ENCODE data around the gene DDTL. TPM values are rescaled to one million over a fixed set of nuclear protein-coding genes. Genes with fewer than 3 reads are reported as not detected.

DDTL gene
- total RNA-seq, 1 donor from 2014 or later = 3.5 TPM

DNA sequence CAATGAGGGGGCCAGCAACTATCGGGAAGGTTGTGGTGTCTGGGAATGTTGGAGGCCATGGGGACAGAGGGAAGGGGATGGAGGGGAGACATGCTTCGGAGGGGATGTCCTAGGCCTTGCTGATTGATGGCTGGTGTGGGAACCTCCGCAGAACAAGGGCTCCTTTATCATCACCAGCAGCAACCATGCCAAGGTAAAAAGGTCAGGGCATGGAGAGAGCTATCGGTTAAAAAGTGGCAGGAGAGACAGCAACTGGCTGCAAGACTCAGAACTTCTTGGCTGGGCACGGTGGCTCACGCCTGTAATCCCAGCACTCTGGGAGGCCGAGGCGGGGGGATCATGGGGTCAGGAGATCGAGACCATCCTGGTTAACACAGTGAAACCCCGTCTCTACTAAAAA lies 35.6 kb downstream of the DDTL start:
- no peak for DNase-seq (ENCODE audit: low spot score)
- intact Hi-C loops (cut with DNase I) = loop anchor here (10.0 kb wide), 1 partner anchor 263 kb away; no protein-coding TSS in a partner anchor

DNA sequence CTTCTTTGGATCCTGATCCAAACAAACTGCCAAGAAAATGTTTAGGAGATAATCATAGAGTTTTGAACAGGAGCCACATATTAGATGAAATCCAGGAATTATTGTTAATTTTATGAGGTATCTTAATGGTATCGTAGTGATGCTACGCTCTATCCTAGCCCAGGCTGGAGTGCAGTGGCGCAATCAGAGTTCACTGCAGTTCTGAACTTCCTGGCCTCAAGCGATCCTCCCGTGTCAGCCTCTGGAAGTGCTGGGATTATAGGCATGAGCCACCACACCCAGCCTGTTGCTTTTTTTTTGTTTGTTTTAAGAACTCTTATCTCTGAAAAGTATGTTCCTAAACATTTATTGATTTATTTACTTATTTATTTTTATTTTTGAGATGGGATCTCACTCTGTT lies 36.2 kb downstream of the DDTL start:
- intact Hi-C loops (cut with DNase I) = loop anchor here (10.0 kb wide), 1 partner anchor 262 kb away; no protein-coding TSS in a partner anchor
- DNase-seq (ENCODE audit: low spot score) = no peak

DNA sequence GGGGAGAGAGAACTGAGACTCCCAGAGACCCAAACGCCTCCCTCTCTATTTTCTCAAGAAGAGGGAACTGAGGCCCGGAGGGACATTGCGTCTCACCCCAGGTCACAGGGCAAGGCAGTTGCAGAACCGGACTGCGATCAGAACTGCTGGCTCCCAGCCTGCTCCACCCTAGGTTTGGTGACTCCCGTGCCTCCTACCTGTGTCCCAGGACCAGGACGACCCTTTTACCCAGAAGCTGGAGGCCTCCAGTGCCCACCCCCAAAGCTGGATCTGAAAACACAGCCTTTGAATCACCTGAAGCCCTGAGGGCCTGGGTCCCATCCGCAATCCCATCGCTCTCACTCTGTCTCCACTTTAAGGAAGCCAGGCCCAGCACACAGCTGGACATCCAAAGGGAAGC lies 37.2 kb downstream of the DDTL start:
- no peak for DNase-seq (ENCODE audit: low spot score)
- intact Hi-C loops (cut with DNase I) = loop anchor here (10.0 kb wide), 1 partner anchor 261 kb away; no protein-coding TSS in a partner anchor

DNA sequence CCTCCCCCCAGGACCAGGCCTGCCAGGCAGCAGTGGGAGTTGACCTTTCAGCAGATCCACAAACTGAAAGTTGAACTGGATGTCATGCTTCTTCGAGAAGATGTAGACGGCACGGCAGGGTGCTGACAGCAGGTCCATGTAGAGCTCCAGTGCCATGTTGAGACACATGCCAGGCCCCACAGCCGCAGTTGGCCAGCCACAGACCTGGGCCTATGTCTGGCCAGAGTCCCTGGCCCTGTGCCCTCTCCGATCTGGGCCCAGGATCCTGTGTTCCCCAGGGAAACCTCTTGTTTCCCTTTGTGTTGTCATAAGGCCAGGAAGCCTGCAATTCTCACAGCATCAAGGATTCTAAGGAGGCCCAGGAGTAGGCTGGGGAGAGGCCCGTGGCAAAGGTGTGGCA lies 38.5 kb downstream of the DDTL start, which contains the start of gene GSTT4:
GSTT4 (minus strand) TSS at position 253 of the 400 bp plus-strand sequence; CDS start at position 156, 97 bp downstream.
- peak; percentile 88 for DNase-seq (ENCODE audit: low spot score)
- intact Hi-C loops (cut with DNase I) = loop anchor here (5.0 to 10.0 kb wide), 3 partner anchors 157 to 260 kb away; no protein-coding TSS in a partner anchor

DNA sequence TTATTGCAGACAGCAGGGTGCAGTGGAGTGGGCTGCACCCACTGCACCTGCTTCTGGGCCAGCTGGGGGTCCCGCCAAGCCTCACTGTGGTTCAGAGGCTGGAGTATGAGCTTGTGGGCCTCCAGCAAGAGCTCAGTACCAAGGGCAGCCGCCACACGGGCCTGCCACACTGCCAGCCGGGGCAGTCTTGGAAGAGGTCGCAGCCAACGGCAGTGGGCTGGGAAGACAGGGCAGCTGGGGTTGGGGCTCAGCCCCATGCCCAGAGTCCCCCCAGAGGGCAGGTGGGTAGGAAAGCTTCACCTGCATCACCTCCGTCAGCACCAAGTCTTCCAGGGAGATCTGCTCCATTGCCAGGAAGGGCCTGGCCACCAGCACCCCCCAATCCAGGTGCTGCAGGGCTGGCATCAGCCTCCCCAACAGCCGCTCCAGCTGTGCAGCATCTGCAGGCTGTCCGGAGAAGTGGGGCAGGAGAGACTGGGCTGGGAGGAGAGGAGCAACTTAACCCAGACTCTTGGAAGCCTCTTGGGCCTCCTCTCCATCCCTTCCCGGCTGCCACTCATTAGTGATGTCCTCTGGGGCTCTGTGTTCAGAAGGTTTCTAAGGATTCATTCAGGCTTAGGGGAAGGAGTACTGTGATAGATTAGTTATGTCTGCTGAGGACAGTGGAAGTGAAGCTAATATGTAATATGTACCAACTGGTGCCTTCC lies 39.7 kb downstream of the DDTL start:
- intact Hi-C loops (cut with DNase I) = loop anchor here (5.0 to 10.0 kb wide), 3 partner anchors 156 to 258 kb away; no protein-coding TSS in a partner anchor
- no peak for DNase-seq (ENCODE audit: low spot score)

DNA sequence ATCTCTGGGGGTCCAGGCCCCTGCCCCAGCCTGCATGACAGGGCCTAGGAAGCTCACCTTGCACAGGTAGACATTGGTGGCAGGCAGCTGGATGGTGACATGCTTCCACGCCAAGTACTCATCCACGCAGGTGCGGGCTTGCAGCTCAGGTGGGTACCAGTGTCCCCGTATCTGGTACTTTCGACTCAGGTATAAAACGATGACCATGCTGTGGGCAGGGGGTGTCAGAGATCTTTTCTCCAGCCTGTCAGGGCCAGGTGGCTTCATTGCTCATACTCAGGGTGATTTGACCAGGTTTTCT lies 40.2 kb downstream of the DDTL start:
- DNase-seq (ENCODE audit: low spot score) = no peak
- intact Hi-C loops (cut with DNase I) = loop anchor here (5.0 to 10.0 kb wide), 3 partner anchors 155 to 258 kb away; no protein-coding TSS in a partner anchor

DNA sequence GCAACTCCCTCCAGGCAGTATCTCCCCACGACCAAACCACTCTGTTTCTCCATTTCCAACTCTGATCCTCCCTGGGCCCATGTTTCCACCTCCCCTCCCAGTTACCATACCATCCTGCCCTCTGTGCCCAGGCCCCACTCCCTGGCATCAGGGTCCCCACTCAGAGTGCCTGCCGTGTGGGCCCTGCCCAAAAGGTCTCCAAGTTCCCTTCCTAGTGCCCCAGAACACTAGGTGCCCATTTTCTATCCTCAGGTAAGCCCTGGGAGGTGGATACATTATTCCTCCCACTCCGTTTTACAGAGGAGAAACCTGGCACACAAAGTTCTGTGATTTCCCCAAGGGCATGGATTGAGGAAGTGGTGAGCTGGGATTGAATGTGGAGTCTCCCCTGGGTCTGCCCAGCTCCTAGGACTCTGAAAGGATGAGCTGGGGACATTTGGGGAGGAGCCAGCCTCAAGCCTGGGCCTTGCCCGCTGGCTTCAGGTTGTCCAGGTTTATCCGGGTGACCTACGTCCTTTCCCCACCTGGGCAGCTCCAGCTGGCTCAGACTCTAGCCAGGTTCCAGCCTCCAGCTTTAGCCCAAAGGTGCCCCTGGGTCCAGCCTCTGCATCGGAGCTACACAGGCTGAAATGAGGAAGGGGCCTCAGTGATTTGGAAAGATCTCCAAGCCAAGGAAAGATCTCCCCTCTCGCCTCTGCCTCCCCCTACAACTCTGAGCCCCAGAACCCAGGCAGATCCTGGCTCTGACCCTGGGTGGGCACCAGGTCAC lies 40.7 kb downstream of the DDTL start:
- intact Hi-C loops (cut with DNase I) = loop anchor here (5.0 to 10.0 kb wide), 3 partner anchors 155 to 257 kb away; no protein-coding TSS in a partner anchor
- DNase-seq (ENCODE audit: low spot score) = no peak

DNA sequence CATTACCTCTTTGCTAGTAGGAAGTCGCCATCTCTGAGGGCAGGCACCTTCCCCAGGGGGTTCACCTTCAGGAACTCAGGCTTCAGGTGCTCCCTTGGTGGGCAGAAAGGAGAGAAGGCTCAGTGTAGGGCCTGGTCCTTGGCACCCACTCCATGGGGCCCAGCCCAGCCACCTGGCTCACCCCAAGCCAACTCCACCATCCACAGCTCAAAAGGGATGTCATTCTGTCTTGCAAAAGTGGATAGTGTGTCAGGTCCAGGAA lies 41.3 kb downstream of the DDTL start:
- intact Hi-C loops (cut with DNase I) = loop anchor here (5.0 to 10.0 kb wide), 3 partner anchors 154 to 257 kb away; no protein-coding TSS in a partner anchor
- no peak for DNase-seq (ENCODE audit: low spot score)

DNA sequence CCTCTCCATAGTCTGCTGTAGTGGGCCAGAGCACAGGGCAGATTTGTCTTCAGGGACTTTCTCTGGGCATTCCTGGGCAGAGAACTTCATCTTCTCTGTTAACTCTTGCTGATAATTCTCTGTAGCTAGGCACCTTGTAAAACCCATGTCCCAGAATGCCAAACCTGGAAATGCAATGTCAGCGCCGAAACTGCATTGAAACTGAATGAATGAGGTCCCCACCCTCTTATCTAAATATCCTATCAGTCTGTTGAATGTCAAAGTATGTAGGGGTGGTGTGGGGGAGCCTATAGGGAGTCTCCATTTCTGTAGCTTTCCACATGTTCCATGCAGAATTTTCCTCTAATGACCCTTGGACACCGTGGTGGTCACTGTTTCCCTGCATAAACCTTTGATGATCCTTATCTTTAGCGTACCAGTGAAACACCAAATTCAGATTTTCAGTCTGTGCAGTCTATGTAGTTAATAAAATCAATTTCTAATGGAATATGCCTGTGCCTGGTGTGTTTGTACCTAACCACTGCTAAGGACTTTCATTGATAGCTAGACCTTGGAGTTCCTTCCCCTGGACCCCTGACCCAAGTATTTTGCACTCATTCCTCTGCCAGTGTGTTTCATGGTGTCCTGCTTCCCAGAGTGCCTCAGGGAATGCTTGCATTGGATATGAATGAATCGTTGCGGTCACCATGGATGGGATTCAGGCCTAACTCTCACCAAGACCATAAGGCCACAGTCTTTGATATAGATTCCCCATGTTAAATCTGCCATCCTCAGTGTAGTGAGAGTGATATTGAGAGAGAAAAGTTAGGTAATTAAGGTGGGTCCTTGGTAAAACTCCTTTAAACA lies 41.9 kb downstream of the DDTL start:
- intact Hi-C loops (cut with DNase I) = loop anchor here (5.0 to 10.0 kb wide), 3 partner anchors 154 to 256 kb away; no protein-coding TSS in a partner anchor

DNA sequence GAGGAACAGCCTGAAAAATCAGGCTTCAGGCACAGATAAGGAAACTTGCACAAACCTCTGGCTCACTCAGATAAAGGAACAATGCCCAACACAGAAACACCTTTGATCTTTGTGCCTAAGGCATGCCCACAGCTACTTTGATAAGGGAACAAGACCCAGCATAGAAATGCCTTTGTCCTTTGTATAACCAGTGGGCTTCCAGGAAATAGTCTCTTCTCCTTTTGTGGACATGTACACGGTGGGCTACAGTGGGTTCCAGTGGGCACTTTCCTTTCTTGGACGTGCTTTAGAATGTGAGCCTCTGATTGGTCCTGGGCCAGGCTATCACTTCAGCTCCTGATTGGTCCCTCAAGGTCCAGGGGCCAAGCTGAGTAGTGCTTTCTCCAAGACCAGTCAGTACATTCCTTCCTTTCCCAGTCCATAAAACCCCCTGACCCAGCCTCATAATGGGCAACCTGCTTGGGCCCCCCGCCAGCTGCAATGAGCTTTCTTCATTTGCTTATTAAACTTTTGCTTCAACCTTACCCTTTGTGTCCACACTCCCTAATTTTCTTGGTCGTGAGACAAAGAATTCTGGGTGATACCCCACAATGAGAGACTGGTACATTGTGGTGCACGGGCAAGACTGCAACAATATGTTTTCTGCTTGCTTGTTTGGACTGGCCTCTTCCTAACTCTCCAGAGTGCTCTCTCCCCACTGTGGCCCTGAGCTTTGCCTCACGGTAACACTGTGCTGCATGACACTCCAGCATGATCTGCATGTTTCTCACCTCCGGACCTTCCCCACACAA lies 42.7 kb downstream of the DDTL start:
- intact Hi-C loops (cut with DNase I) = loop anchor here (5.0 to 10.0 kb wide), 3 partner anchors 153 to 255 kb away; no protein-coding TSS in a partner anchor
- DNase-seq (ENCODE audit: low spot score) = no peak

More for the DNA sequence above, 41.9 kb downstream of the DDTL start:
- DNase-seq (ENCODE audit: low spot score) = no peak

DNA sequence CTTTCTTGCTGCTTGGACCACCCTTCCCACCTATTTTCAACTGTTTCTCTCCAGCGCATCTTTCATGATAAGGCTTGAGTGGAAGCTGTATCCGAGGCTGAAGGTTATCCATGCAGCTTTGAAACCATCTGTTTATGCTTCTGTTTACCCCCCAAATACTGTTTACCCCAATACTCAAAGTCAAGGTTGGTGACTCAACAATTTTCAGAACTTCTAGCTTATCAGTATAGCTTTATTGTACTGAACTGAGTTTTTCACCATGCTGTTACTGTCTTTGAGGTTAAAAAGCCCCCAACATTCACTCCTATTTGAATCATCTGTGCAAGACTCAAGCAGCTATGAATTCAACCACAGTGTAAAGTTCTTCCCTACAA lies 43.3 kb downstream of the DDTL start:
- DNase-seq (ENCODE audit: low spot score) = no peak
- intact Hi-C loops (cut with DNase I) = no loop called here

DNA sequence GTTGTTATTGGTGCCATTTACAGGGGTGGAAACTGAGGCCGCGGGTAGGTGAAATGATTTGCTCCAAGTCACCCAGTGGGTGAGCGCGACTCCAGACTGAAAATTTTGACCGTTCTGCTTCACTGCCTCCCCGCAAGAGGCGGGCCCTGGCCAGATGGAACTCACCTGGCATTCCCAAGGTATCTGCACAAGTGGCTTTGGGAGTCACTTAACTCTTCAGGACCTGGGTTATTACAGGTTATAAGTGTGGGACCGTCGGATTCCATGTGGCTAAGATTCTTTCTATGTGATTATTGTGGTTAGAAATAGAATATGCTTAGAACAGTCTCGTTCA lies 45.0 kb downstream of the DDTL start:
- no peak for DNase-seq (ENCODE audit: low spot score)
- intact Hi-C loops (cut with DNase I) = no loop called here

DNA sequence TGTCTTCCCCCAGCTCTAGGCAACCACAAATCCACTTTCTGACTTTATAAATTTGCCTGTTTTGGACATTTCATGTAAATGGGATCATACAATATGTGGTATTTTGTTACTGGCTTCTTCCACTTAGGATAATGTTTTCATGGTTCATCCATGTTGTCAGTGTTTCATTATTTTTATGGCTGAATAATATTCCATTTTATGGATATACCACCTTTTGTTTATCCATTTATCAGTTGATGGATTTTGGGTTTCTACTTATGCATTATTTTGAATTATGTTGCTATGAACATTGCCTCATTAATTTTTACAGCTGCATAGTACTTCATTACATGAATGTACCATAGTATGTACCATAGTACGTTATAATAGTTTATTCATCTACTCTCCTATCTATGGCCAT lies 49.5 kb downstream of the DDTL start:
- DNase-seq (ENCODE audit: low spot score) = no peak
- intact Hi-C loops (cut with DNase I) = no loop called here

DNA sequence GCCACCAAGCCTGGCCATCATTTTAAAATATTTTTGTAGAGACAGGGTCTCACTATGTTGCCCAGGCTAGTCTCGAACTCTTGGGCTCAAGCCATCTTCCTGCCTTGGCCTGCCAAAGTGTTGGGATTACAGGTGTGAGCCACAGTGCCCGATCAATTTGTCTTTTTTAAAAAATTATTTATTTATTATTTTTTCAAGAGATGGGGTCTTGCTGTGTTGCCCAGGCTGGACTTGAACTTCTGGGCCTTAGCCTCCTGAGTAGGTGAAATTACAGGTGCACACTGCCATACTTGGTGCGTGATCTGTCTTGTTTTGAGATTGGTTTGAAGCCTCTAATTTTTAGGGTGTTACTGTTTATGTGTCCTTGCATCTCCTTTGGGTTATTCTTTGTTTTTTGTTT lies 54.6 kb downstream of the DDTL start:
- no peak for DNase-seq (ENCODE audit: low spot score)
- intact Hi-C loops (cut with DNase I) = no loop called here

Other genes starting within 250 kb of the DDTL start
- 3.0 TPM for gene ZNF70, start 215.8 kb upstream of the DDTL start, total RNA-seq
- gene VPREB3, start 212.5 kb upstream of the DDTL start, total RNA-seq = 2.1 TPM
- not detected for gene C22orf15, start 203.9 kb upstream of the DDTL start, total RNA-seq
- gene CHCHD10, start 198.9 kb upstream of the DDTL start, total RNA-seq = 1,008 TPM
- gene MMP11, start 194.0 kb upstream of the DDTL start, total RNA-seq = 6.2 TPM
- gene SMARCB1, start 179.9 kb upstream of the DDTL start, total RNA-seq = 50.4 TPM
- 2.2 TPM for gene DERL3, start 127.9 kb upstream of the DDTL start, total RNA-seq
- gene SLC2A11, start 109.0 kb upstream of the DDTL start, total RNA-seq = 19.7 TPM
- 317 TPM for gene MIF, start 72.5 kb upstream of the DDTL start, total RNA-seq
- gene GSTT2B, start 5.7 kb upstream of the DDTL start, total RNA-seq = 21.1 TPM
- 128 TPM for gene DDT, start 7.6 kb downstream of the DDTL start, total RNA-seq
- 0.43 TPM for gene GSTT2, start 13.2 kb downstream of the DDTL start, total RNA-seq
- not detected for gene GSTT4, start 38.6 kb downstream of the DDTL start, total RNA-seq
- gene CABIN1, start 44.4 kb downstream of the DDTL start, total RNA-seq = 38.0 TPM
- gene SUSD2, start 214.6 kb downstream of the DDTL start, total RNA-seq = 3.1 TPM

Data from cardiac septum (tissue), 1 donor.